ENCODE results near the gene NEK7. TPM values are rescaled to one million over a fixed set of nuclear protein-coding genes. Genes with fewer than 3 reads are reported as not detected.
"Not testable (repeated sequence)": the region's sequence is repeated elsewhere in the genome, so short reads cannot be mapped to it uniquely, and the experiment has no call there.

Gene NEK7
- total RNA-seq, 1 donor from 2014 or later = 57.4 TPM

DNA sequence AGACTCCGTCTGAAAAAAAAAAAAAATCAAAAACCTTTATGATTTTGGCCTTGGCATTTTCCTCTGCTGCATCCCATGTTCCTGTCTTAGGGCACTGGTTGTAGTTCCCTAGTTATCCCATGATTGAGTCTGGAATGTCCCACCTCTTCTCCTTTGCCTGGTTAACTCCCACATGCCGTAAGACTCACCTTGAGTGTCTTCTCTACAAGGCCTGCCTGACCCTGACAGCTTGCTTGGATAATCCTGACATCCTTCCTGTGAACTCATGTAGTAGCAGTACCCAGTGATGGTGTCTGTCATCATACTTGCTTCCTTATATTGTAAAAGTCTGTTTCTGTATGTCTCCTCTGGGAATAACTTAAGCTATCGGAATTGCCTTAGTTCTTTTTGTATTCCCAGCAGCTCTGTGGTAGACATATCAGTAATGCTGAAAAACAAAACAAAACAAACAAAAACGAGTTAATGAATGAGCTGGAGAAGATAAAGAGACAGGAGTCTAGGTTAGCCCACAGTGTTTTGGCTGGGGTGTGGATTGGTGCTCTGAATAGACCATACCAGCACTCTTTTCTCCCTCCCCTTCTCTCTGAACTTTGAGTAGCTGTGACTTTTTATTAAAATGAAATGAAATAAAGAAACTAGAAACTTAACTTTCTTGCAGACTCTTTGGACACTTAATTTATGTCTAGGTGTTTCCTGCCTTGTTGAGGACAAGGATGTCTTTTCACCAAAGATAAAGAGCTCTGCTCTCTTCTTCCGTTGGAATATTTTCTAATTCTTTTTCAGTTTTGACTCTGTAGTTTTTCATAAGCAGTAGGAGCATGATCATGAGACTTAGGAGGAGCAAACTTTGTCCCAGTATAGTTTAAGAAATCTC is 15.1 kb downstream of the NEK7 start:
- DNase-seq (ENCODE audit: low read depth in 2 of 2) = no peak

DNA sequence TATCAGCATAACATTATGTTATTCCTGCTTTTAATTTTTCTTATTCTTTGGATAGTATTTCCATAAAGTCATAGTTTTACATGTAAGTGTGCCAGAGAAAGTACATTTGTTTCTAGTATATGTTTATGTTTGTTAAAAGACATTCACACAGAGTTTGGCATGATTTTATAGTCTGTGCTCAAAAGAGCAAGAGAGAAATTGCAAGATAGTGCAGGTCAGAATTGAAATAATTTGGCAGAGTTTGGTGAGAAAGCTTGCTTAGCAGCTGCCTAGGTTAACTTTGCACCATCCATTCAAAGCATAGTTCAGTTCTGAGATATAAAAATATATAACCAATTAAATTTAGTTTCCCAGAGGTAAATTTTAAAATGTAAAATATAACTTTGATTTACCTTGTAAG is 17.0 kb downstream of the NEK7 start:
- DNase-seq (ENCODE audit: low read depth in 2 of 2) = no peak

DNA sequence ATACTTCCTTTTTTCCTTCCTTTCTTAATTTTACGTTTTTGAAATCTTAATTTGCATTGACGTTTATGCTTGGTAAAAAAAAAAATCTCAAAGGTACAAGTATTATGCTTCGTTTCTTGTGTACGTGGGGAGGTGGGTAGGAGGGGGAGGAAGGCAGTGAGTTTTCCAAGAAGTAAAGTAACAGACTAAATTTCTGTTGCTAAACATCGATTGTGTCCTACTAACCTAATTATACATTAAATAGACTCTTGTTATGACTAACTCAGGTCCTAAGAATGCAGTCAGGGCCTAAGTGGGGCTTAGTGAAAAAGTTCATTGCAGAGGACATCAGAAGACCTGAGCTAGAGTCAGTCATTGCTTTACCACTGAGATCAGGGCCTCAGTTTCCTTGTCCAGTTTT is 17.5 kb downstream of the NEK7 start:
- DNase-seq (ENCODE audit: low read depth in 2 of 2) = no peak

DNA sequence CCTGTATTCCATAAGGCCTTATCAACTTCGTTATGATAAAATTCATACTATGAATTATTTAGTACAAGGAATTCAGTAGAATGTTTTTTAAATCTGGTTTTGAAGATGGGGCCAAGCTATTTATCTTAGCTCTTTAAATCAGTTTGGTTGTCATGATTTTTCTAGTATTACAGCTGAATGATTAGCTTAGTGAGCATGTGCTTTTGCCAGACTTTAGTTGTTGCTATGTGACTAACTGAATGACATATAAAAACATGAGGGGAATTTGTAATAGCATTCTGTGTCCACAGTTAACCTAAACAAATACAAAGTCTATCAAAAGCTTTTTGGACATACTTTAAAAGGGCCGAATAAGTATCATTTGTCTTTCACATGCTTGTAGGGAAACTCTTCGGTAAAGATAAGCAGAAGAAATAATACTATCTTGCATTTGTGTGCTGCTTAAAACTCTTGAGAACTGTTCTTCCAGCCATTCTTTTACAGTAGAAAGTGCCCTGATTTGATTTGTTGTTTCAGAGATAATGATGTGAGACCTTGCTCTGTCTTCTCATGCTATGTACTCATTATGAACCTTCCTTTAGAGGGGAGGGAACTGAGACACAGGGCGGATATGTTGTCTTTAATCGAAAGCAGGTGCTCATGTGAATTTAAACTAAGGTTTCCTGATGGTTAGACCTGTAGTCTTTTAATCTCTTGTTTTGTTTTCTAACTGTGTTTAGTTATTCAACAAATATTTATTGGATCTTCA is 18.8 kb downstream of the NEK7 start:
- DNase-seq (ENCODE audit: low read depth in 2 of 2) = no peak

DNA sequence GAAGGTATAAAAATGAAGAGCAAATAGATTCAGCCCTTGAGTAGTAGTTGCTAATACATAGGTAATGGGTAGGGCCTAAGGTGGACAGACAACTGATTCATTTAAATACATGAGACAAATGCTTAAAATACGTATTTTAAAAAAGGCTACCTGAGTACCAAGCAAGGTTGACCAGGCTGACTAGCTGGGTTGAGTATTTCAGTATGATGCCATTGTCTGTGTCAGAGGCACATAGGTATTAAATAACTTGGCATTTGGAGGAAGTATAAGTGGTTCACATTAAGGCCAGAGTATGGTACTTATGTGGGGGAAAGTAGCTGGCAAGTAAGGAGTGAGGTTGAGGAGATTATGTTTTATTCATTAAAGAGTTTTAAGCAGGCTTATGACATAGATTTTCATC is 19.4 kb downstream of the NEK7 start:
- no peak for DNase-seq (ENCODE audit: low read depth in 2 of 2)

DNA sequence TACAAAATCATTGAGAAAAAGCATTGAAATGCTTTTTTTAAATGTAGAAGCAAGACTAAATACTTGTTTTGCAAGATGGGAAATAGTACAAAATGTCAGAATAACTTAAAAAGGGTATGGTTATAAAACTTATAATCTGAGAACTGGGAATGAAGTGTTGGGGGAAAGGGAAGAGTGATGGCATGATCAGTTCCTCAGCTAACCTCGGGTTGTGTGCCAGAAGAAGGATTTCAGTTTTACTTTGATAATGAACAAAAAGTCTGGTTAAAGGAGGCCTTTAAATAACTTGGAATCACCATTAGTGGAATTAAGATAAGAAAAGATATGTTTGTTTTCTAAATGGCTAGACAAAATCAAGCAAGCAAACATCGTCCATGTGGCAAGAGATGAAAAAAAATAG is 20.7 kb downstream of the NEK7 start:
- no peak for DNase-seq (ENCODE audit: low read depth in 2 of 2)

DNA sequence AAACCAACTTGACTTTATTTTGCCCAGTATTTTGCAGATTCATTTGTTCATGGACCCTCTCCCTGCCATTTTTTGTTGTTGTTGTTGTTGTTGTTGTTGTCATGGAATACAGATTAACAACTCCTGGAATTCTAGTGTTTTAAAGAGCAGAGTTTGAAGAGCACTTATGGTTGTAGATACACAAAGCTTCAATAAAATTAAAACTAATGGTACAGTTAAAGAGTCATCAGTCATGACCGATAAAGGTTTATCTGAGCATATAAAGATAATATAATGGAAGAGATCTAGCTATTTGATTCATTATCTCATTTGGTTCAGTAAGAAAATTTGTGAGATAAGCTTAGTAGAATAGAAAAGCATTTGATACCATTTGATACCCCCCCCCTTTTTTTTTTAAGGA is 21.8 kb downstream of the NEK7 start:
- DNase-seq (ENCODE audit: low read depth in 2 of 2) = no peak

DNA sequence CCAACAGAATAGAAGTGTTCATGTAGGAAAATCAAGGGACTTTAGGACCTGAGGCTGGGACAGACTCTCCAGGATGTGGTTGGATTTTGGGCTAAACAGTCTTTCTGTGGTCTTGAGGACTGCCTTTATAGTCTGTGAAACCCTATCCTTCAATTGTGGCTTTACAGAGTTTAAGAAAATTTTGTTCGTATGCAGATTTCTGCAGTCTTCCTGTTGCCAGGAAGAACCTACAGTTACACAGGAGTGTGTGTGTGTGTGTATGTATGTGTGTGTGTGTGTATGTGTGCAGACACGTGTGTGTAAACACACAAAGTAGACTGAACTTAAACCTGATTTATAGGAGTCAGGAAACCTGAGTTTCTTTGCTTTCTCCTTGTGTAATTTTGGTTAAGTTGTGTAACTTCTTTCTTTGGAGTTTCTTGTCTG is 22.8 kb downstream of the NEK7 start:
- DNase-seq (ENCODE audit: low read depth in 2 of 2) = no peak

DNA sequence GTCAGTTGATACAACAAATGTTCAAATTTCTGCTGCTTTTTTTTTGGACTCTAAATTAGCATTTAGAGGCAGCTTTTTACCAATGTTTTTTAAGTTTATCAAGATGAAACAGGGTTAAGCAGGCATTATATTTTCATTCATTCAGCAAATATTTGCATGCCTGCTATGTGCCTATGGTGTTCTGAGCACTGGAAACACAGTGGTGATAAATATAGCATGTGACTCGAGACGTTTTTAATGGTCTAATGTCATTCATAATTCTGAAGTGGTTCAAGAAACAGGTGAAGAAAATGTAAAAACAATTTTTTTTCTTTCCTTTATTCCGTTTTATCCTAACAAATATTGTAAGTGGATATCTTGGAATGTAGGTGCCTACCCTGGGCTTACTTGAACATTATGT is 26.8 kb downstream of the NEK7 start:
- no peak for DNase-seq (ENCODE audit: low read depth in 2 of 2)

DNA sequence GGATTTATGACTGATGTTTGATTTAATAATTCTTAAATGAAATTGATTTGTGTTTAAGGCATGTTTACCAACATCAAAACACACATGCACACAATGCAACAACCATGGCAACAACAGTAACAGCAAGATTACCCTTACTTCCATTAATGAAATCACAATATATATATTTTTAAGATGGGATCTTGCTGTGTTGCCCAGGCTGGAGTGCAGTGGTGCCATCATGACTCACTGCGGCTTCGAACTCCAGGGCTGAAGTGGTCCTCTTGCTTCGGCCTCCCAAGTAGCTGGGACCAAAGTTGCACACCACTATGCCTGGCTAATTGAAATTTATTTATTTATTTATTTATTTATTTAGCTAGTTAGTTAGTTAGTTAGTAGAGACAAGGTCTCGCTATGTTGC is 27.7 kb downstream of the NEK7 start:
- DNase-seq (ENCODE audit: low read depth in 2 of 2) = no peak

DNA sequence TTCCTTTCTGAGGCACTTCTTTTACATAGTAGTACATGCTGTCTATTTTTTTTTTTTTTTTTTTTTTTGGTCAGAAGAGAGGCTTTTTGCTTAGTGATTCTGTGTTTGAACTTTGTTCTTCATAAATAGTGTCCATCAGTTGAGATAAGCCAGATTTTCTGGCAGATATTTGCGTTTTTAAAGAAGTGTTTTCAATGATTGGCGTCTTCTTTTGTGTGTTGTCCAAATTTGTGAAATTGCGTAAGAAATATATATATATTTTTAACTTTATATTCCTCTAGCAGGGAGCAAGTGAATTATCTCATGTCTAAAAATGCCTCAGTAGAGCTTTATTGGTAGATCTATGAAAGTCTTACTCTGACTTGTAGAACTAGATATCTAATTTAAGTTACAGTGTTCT is 28.3 kb downstream of the NEK7 start:
- DNase-seq (ENCODE audit: low read depth in 2 of 2) = no peak

DNA sequence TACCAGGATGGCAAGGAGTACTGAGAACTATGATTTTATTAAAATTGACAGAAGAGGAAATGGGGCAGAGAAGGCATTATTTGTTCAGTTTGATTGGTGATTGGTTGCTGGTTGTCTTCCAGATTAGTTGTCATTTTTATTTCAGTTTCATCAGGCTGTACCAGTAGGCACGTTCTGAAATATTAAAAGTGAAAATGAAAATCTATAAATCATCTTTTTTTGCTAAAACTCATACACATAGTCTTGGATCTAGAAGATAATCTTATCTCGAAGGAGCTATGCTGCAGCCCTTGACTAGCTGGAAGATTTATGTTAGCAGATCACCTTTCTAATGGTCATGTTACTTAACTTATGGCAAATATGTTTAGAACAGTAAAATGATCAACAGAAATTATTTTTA is 29.0 kb downstream of the NEK7 start:
- no peak for DNase-seq (ENCODE audit: low read depth in 2 of 2)

DNA sequence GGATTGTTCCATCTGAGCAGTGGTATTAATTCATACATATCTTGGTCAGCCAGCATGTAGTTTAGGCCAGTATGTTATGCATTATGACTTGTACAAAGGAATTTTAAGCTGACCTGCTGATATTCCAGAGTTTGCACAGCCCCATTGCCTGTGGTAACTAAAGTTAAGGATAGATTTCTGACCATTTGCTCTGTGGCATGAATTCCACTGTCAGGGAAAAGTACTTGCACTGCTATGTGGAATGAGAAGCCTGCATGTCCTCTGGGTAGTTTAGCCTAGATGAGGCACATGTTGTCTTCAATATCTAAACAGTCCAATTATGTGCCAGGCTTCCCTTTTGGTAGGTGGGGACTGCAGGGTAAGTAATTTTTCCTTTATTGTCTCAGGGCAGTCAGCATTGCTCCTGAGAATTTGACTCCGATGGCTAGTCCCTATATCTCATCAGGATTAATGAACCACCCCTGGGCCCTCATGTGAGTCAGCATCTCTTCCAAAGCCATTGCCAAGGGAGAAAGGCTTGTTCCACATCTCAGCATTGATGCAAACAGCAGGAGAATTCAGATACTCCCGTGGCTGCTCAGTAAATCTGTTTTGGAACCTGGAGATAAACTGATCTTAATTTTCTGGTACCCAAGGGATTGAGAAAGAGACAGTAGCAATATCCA is 30.2 kb downstream of the NEK7 start:
- no peak for DNase-seq (ENCODE audit: low read depth in 2 of 2)

DNA sequence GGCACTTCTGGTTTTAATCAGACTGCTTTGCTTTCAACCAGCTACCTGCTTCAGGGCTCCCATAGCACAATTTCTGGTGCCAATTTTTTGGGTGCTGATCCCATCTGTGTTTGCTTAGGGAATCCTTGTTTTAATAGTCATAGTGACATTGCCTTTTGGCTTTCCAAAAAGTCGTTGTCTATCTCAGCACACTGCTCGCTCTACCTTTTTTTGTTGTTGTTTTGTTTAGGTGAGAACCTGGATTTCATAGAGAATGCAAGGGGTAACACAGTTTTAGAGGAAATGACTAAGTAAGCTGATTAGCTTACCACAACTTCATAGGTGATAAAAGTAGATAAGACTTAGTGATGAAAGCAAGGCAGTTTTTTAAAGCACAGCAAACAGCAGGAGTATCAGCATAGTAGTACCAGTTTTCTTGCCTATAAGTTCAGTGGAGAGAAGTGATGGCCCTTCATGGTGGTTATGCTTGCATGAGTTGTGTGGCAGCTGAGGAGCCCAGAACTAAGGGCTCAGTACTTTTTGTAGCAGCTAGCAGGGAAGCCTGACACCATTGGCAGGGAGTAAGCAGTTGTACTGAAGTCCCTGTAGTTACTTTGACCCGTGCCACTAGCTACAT is 31.3 kb downstream of the NEK7 start:
- DNase-seq (ENCODE audit: low read depth in 2 of 2) = peak in 1 of 2 donors; percentile 23

DNA sequence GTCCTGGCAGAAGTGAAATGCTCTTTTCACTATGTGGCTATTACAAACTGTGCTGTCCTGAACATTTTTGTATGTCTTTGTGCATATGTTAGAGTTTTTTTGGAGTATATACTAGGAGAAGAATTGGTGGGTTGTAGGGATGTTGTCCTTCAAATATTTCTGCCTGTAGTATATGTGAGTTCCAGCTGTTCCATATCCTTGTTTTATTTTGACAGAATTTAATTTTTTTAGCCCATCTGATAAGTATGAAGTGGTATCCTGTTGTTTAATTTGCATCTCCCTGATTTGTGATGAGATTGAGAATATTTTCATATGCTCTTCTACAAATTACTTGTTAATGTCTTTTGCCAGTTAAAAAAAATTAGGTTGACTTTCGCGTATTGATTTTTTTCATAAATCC is 34.3 kb downstream of the NEK7 start:
- DNase-seq (ENCODE audit: low read depth in 2 of 2) = no peak

DNA sequence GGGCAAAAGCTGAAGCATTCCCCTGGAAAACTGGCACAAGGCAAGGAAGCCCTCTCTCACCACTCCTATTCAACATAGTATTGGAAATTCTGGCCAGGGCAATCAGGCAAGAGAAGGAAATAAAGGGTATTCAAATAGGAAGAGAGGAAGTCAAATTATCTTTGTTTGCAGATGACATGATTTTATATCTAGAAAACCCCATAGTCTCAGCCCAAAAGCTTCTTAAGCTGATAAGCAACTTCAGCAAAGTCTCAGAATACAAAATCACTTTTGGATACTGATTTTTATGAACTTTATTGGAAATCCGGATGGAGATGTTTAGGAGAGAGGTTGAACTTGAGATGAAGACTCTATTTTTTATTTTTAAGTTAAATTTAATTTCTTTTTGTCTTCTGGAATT is 37.1 kb downstream of the NEK7 start:
- not testable (repeated sequence) for DNase-seq (ENCODE audit: low read depth in 2 of 2)

DNA sequence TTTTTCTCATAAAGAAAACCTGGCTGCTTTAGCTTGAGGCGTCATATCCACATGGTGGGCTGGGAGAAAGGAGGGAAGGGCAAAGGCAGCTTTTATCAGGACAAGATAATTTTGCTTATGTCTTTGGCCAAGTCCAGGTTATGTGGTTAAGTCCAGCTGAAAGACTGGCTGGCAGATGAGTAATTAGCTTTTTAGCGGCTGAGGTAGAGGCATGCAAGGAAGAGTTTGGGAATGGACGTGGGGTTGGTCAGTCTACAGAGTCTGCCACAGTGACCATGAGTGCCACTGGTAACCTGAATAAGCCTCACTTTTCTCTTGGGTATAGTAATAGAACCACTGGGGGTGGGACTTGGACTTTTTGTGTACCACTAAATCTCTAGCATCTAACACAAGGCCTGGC is 39.8 kb downstream of the NEK7 start:
- DNase-seq (ENCODE audit: low read depth in 2 of 2) = no peak

DNA sequence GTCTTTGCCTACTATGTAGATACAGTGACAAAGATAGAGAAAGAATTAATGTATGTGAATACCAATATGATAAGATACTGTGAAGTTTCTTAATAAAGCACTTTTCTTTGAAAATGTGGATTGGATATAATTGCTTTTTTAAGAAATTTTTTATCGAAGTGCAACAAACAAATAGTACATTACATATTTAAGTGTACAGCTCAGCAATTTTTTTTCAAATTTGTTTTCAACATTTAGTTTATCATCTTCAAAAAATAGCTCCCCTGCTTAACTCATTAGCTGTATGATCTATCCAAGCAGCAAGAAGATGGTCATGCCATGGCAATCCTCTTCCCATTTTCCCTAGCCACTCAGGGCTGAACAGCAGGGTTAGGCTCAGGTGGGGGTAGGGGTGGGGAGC is 40.5 kb downstream of the NEK7 start:
- no peak for DNase-seq (ENCODE audit: low read depth in 2 of 2)

DNA sequence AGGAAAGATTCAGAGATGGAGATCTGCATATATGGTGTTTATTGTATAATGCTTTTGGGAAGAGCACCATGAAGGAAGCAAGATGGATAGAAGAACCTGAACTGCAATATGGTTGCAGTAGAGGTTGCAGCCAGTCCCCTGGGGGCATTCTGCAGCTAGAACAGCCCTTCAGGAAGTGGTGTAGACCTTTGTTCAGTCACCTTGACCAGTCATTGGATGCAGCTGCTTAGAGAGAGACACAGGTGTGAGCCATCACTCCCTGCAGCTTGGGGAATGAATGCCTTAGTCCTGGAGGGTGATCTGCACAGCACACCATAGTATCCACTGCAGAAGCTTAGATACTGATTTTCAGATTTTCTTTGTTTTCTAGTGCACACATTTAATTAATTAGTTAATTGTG is 42.3 kb downstream of the NEK7 start:
- DNase-seq (ENCODE audit: low read depth in 2 of 2) = no peak

DNA sequence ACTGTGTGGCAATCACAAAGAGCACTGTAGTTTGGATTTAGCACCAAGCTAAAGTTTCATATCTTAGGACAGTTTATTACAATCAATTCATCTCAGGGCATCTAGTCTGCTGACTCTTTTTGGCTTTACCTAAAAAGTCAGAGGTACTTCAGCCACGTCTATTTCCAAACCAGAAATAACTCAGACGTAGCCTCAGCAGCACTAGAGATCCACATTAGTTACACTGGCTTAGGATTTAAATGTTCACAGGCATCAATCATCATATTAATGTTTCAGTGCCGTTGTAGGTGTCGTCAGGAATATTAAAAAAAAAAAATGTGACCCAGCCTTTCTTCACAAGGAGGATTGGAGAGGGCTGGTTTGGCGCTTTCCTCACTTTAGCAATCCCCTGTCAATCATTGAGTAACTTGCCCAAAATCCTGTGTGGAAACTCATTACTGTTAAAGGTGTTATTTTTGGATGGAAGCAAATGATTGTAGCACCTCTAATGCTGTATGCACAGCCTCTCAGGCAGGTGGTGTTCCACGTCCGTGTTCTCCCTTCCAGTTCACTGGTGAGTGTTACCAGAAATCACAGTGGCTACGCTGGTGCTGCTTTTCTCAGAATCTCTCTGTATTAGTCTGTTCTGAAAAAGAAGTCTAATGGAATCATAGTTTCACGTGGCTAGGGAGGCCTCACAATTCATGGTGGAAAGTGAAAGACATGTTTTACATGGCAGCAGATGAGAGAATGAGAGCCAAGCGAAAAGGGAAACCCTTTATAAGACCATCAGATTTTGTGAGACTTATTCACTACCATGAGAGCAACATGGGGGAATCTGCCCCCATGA is 45.4 kb downstream of the NEK7 start:
- DNase-seq (ENCODE audit: low read depth in 2 of 2) = no peak

DNA sequence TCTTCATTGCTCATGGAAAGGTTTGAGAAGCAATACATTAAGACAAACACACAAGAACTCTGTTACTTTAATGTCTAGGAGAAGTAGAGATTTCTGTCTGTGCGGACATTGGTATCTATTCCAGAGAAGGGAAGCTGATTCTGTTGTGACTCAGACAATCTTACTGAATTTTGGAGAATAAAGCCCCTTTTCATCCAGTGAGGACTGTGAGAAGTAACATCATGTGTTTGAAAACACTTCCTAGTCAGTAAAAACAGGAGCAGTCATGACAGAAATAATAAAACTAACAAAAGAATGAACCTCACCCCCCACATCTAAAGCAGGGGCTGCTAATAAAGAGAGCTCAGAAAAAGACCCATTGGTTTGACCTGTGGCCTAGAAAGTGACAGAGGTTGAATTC is 46.6 kb downstream of the NEK7 start:
- DNase-seq (ENCODE audit: low read depth in 2 of 2) = no peak

All from dermis microvascular lymphatic vessel endothelial cell (primary cell).